Measurements from ENCODE around the gene ZC3H11A.

Gene ZC3H11A

DNA sequence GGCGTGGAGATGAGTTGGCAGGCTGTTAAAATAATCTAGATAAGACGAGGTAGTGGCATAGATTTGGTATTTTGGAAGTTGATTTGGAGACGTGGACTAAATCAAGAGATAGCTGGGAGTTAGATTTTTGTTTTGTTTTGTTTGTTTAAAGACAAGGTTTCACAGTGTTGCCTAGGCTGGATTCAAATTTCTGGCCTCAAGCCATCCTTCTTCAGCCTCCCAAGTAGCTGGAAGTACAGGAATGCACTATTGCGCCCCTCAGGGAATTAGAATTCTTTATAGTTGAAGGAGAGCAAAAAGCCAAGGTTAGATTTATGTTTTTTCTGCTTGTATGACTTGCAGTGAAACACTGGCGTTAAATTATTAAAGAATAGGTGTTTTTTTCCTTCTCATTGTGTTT lies 43.7 kb downstream of the ZC3H11A start:
- in situ Hi-C loops (cut with HindIII; ENCODE audit: low sequenced_read_pairs): no loop called here

DNA sequence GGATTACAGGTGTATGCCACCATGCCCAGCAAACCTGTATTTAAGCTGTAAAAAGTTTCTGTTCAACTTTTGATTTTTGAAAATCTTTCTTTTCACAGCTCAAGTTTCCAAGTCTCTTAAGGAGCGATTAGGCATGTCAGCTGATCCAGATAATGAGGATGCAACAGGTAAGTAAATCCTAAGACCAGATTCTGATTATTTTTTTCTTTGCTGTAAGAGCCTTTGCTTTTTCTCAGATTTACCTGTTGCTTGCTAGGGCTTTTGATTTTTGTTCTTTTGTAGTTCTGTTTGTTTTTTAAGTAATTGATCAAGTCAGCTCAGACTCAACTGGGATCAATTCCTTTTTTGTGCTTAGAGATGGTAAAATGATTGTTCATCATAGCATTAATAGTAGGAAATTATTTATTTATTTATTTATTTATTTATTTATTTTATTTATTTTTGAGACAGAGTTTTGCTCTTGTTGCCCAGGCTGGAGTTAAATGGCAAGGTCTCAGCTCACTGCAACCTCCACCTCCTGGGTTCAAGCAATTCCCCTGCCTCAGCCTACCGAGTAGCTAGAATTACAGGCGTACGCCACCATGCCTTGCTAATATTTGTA lies 44.9 kb downstream of the ZC3H11A start:
- in situ Hi-C loops (cut with HindIII; ENCODE audit: low sequenced_read_pairs): no loop called here

DNA sequence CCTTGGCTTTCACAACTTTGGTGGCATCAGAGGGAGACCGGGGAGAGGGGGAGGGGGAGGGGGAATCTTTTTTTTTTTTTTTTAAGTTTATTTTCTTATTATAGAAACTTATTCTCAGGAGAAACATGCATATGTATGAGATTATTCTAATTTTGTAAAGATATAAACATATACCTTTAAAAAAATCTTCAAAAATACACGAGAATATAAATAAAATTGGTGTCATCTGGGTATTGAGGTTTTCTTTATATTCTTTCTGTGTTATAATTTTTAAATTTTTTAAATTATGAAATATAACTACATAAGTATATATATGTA lies 47.1 kb downstream of the ZC3H11A start:
- in situ Hi-C loops (cut with HindIII; ENCODE audit: low sequenced_read_pairs): no loop called here

DNA sequence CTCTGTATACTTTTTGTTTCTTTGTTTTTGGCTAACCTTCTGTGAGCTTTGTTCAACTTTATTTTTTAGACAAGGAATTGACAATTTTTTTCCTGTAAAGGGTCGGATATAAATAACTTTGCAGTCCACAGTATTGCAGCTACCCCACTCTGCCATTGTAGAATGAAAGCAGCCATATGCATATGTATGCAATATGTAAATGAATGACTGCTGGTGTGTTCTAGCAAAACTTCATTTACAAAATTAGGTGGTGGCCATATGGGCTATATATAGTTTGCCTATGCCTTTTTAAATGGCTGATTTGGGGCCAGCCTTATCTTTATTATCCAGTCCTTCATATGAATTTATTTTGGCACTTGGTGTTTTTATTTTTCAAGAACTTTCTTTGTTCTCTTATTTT lies 48.0 kb downstream of the ZC3H11A start:
- in situ Hi-C loops (cut with HindIII; ENCODE audit: low sequenced_read_pairs): no loop called here

All from DLD1 (cell line).